Nephron progenitor cell (in vitro differentiated cells): Measurements from ENCODE around the gene APLP1.
"Not testable (repeated sequence)": the region's sequence is repeated elsewhere in the genome, so short reads cannot be mapped to it uniquely, and the experiment has no call there.

Experiments
- DNase-seq: peaks from one replicate; pipeline ENCODE4 v3.0.0; 2021
- H3K27ac Mint-ChIP-seq: 2 replicates; pipeline ENCODE4 v1.8.0; 2021; ENCODE audit warnings: mild to moderate bottlenecking, moderate library complexity, mixed read lengths
- H3K27me3 Mint-ChIP-seq: 2 replicates; pipeline ENCODE4 v1.8.0; 2021; ENCODE audit warnings: mild to moderate bottlenecking, low read depth, mixed read lengths; ENCODE audit not compliant: poor library complexity
- H3K36me3 Mint-ChIP-seq: 2 replicates; pipeline ENCODE4 v1.8.0; 2021; ENCODE audit warnings: low read depth, mixed read lengths
- H3K4me1 Mint-ChIP-seq: 2 replicates; pipeline ENCODE4 v1.8.0; 2021; ENCODE audit warnings: mixed read lengths
- H3K4me3 Mint-ChIP-seq: 2 replicates; pipeline ENCODE4 v1.8.0; 2021; ENCODE audit warnings: mild to moderate bottlenecking, moderate library complexity, mixed read lengths
- H3K9me3 Mint-ChIP-seq: 2 replicates; pipeline ENCODE4 v1.8.0; 2021; ENCODE audit warnings: mild to moderate bottlenecking, moderate library complexity, mixed read lengths
- CTCF ChIP-seq: fragments of 200-600 bp; sonication (generic); IDR thresholded peaks from 2 replicates; pipeline ENCODE4 v1.5.0; 2021; ENCODE audit warnings: antibody characterized with exemption

The APLP1 gene

GRCh38 chr19:35885225-35885738 is 16.9 kb downstream of the APLP1 start:
- DNase-seq = no peak
- H3K4me1 Mint-ChIP-seq = no peaks in the 10 kb centered on the region
- H3K4me3 Mint-ChIP-seq = no peak overlapping the region
- H3K36me3 Mint-ChIP-seq = peaks cover 22% of the 10 kb centered on the region
- no peak for TF ChIP-seq CTCF
- no peak overlapping the region for H3K27ac Mint-ChIP-seq
- peaks cover 32% of the 10 kb centered on the region for H3K27me3 Mint-ChIP-seq
- no peaks in the 10 kb centered on the region for H3K9me3 Mint-ChIP-seq

GRCh38 chr19:35885904-35886303 is 17.5 kb downstream of the APLP1 start:
- H3K27ac Mint-ChIP-seq = no peak overlapping the region
- H3K4me3 Mint-ChIP-seq = no peak overlapping the region
- H3K36me3 Mint-ChIP-seq = peaks cover 26% of the 10 kb centered on the region
- H3K4me1 Mint-ChIP-seq = no peaks in the 10 kb centered on the region
- H3K9me3 Mint-ChIP-seq = no peaks in the 10 kb centered on the region
- DNase-seq = no peak
- no peak for TF ChIP-seq CTCF
- peaks cover 32% of the 10 kb centered on the region for H3K27me3 Mint-ChIP-seq

- Mint-ChIP-seq H3K36me3 (peaks cover 29% of the 10 kb centered on the region), H3K9me3 (no peaks in the 10 kb centered on the region), H3K4me3 (no peak overlapping the region), H3K27ac (no peak overlapping the region), H3K27me3 (peaks cover 31% of the 10 kb centered on the region), H3K4me1 (no peaks in the 10 kb centered on the region)
- no peak for DNase-seq
- no peak for TF ChIP-seq CTCF
These were observed 18.8 kb downstream of the APLP1 start for GRCh38 chr19:35887197-35887596.

- Mint-ChIP-seq H3K4me1 (no peaks in the 10 kb centered on the region), H3K9me3 (no peaks in the 10 kb centered on the region), H3K27me3 (peaks cover 19% of the 10 kb centered on the region), H3K36me3 (peaks cover 35% of the 10 kb centered on the region), H3K4me3 (no peak overlapping the region), H3K27ac (no peak overlapping the region)
- TF ChIP-seq CTCF = no peak
- DNase-seq = no peak
These were observed 20.0 kb downstream of the APLP1 start for GRCh38 chr19:35888398-35888797.

GRCh38 chr19:35889370-35890112 is 21.2 kb downstream of the APLP1 start:
- Mint-ChIP-seq H3K36me3 (peaks cover 35% of the 10 kb centered on the region), H3K4me1 (no peaks in the 10 kb centered on the region), H3K4me3 (no peak overlapping the region), H3K27me3 (peaks cover 13% of the 10 kb centered on the region), H3K27ac (no peak overlapping the region), H3K9me3 (no peaks in the 10 kb centered on the region)
- no peak for DNase-seq
- TF ChIP-seq CTCF = no peak

- H3K9me3 Mint-ChIP-seq = no peaks in the 10 kb centered on the region
- no peak for TF ChIP-seq CTCF
- H3K4me1 Mint-ChIP-seq = no peaks in the 10 kb centered on the region
- H3K4me3 Mint-ChIP-seq = no peak overlapping the region
- H3K36me3 Mint-ChIP-seq = peaks cover 35% of the 10 kb centered on the region
- DNase-seq = no peak
- H3K27me3 Mint-ChIP-seq = peaks cover 12% of the 10 kb centered on the region
- no peak overlapping the region for H3K27ac Mint-ChIP-seq
These were observed 21.8 kb downstream of the APLP1 start for GRCh38 chr19:35890113-35890650.

GRCh38 chr19:35891819-35892218 is 23.4 kb downstream of the APLP1 start:
- H3K4me1 Mint-ChIP-seq, H3K9me3 Mint-ChIP-seq, H3K4me3 Mint-ChIP-seq, H3K27ac Mint-ChIP-seq, DNase-seq, H3K27me3 Mint-ChIP-seq: not testable (repeated sequence)
- H3K36me3 Mint-ChIP-seq = peaks cover 41% of the 10 kb centered on the region
